Measurements from ENCODE around the gene EVC.

GRCh38 chr4:5851637-5852301 lies 140.8 kb downstream of the EVC start:
- TF ChIP-seq POLR2A (IDR thresholded peaks at IDR 0.05; ENCODE audit: low read depth, low read length): no peak
- no peak for TF ChIP-seq POLR2AphosphoS5 (IDR thresholded peaks at IDR 0.05; ENCODE audit: low read depth, low read length)
